Natural killer cell (primary cell): ENCODE data around the gene MAD2L2. TPM values are rescaled to one million over a fixed set of nuclear protein-coding genes. Genes with fewer than 3 reads are reported as not detected.
A peak's percentile ranks its signal among the peaks of the same experiment; 100 is the strongest.

Experiments
- ATAC-seq, 3 donors: fragments of 150-1000 bp in 2 of 3; fragments of 200-7000 bp in 1 of 3; cut with Tn5 transposase; 1 replicate in 1 of 3; 2 replicates in 2 of 3; pipeline ENCODE4 v1.10.0; 2021; ENCODE audit warnings: mild to moderate bottlenecking in 2 of 3, moderate library complexity in 2 of 3
- DNase-seq, 2 donors: peaks; one replicate each; pipeline versions ENCODE4 v3.0.0 to v3.0.0-alpha.2; 2013 to 2021; ENCODE audit warnings: mixed read lengths in 1 of 2
- H3K27ac ChIP-seq: one replicate; pipeline ENCODE4 v1.5.1; 2013; ENCODE audit warnings: mild to moderate bottlenecking, low read length
- H3K27me3 ChIP-seq: one replicate; pipeline ENCODE4 v1.6.1; 2013; ENCODE audit warnings: low read length; ENCODE audit not compliant: control insufficient read depth, insufficient read depth
- H3K36me3 ChIP-seq: one replicate; pipeline ENCODE4 v1.6.1; 2013; ENCODE audit warnings: low read length; ENCODE audit not compliant: control insufficient read depth, insufficient read depth
- H3K4me1 ChIP-seq: one replicate; pipeline ENCODE4 v1.6.1; 2013; ENCODE audit warnings: low read length; ENCODE audit not compliant: control insufficient read depth, insufficient read depth
- H3K4me3 ChIP-seq: one replicate; pipeline ENCODE4 v1.5.1; 2013; ENCODE audit warnings: low read length
- H3K9me3 ChIP-seq: one replicate; pipeline ENCODE4 v1.6.1; 2013; ENCODE audit warnings: low read length; ENCODE audit not compliant: control insufficient read depth, insufficient read depth
- H3K27ac Mint-ChIP-seq, 2 donors: one replicate each; pipeline ENCODE4 v1.8.0; 2022; ENCODE audit warnings: mild to moderate bottlenecking in 2 of 2, mixed read lengths in 2 of 2, moderate library complexity in 1 of 2
- H3K27me3 Mint-ChIP-seq, 2 donors: one replicate each; pipeline ENCODE4 v1.8.0; 2022; ENCODE audit warnings: low read depth in 2 of 2, mixed read lengths in 2 of 2
- H3K36me3 Mint-ChIP-seq: one replicate; pipeline ENCODE4 v1.8.0; 2022; ENCODE audit warnings: mixed read lengths
- H3K4me1 Mint-ChIP-seq, 2 donors: one replicate each; pipeline ENCODE4 v1.8.0; 2022; ENCODE audit warnings: mixed read lengths in 2 of 2
- H3K4me3 Mint-ChIP-seq: one replicate; pipeline ENCODE4 v1.8.0; 2022; ENCODE audit warnings: mild to moderate bottlenecking, moderate library complexity, mixed read lengths
- H3K9me3 Mint-ChIP-seq, 2 donors: one replicate each; pipeline ENCODE4 v1.8.0; 2022; ENCODE audit warnings: mixed read lengths in 2 of 2
- CTCF ChIP-seq: fragments of 200-600 bp; IDR thresholded peaks from one replicate; pipeline ENCODE4 v1.8.0; 2022; ENCODE audit warnings: antibody characterized with exemption
- WGBS: methylation state at CpG from one replicate; pipeline ENCODE4 v1.1.7; 2013; ENCODE audit warnings: missing lambda C conversion rate; ENCODE audit not compliant: insufficient coverage; 5-methylcytosine and 5-hydroxymethylcytosine counted together
- intact Hi-C: fragments of 100-400 bp; cut with micrococcal nuclease; formaldehyde crosslinking; loops from one replicate; pipeline ENCODE4 v1.14.2; 2022
- total RNA-seq, 4 donors: library from RNA; stranded (reverse); fragments of 120-200 nt in 1 of 4; gene quantifications; one replicate each; pipeline versions ENCODE4 v1.2.3 to v1.2.4, GENCODE V29; 2013 to 2022

The MAD2L2 gene
- total RNA-seq, 3 donors from 2014 or later (not counting 1 experiment from before 2014, with no cell fraction given), result 50.6 to 66.0 (median 60.4) TPM

GRCh38 chr1:11650331-11650991 is 30.5 kb downstream of the MAD2L2 start:
- H3K9me3 Mint-ChIP-seq, result no peaks in the 10 kb centered on the region
- Histone ChIP-seq H3K27ac (peak overlapping the region; percentile 48), H3K27me3 (no peaks in the 10 kb centered on the region), H3K9me3 (no peaks in the 10 kb centered on the region), H3K4me1 (peaks cover 44% of the 10 kb centered on the region), H3K4me3 (peak overlapping the region; percentile 16), H3K36me3 (no peaks in the 10 kb centered on the region)
- peaks cover 9 to 35% of the 10 kb centered on the region in 2 donors for H3K4me1 Mint-ChIP-seq
- no peaks in the 10 kb centered on the region for H3K27me3 Mint-ChIP-seq
- peak overlapping the region; percentile 73 to 80 for H3K27ac Mint-ChIP-seq
- intact Hi-C loops, result loop anchor here (1.0 to 10.0 kb wide), 3 partner anchors 14 to 154 kb away; partner anchors contain the start of genes CLCN6, FBXO6 and MTHFR
- H3K4me3 Mint-ChIP-seq, result peak overlapping the region; percentile 79
- TF ChIP-seq CTCF, result peak; percentile 80
- ATAC-seq (peak; percentile 83 to 91 (median 88)), DNase-seq (peak; percentile 86 to 90)
- 10% methylated on average over 47 of the region's 47 CpGs for WGBS
- H3K36me3 Mint-ChIP-seq, result no peaks in the 10 kb centered on the region

- DNase-seq, result peak in 1 of 2 donors; percentile 42
- Mint-ChIP-seq H3K9me3 (no peaks in the 10 kb centered on the region), H3K4me1 (peaks cover 9 to 33% of the 10 kb centered on the region in 2 donors), H3K4me3 (peak overlapping the region; percentile 17), H3K36me3 (no peaks in the 10 kb centered on the region), H3K27ac (peak overlapping the region in 1 of 2 donors; percentile 80), H3K27me3 (no peaks in the 10 kb centered on the region)
- WGBS, result 44% methylated on average over 20 of the region's 21 CpGs
- no peaks in the 10 kb centered on the region for H3K27me3 ChIP-seq
- no peaks in the 10 kb centered on the region for H3K36me3 ChIP-seq
- peak overlapping the region; percentile 48 for H3K27ac ChIP-seq
- no peak for TF ChIP-seq CTCF
- intact Hi-C loops, result loop anchor here (1.0 to 10.0 kb wide), 3 partner anchors 15 to 155 kb away; partner anchors contain the start of genes CLCN6, FBXO6 and MTHFR
- peaks cover 39% of the 10 kb centered on the region for H3K4me1 ChIP-seq
- no peak overlapping the region for H3K4me3 ChIP-seq
- no peaks in the 10 kb centered on the region for H3K9me3 ChIP-seq
- peak in 1 of 3 donors; percentile 2 for ATAC-seq
Measured at GRCh38 chr1:11649624-11650330, 31.2 kb downstream of the MAD2L2 start.

GRCh38 chr1:11649237-11649623 is 31.7 kb downstream of the MAD2L2 start:
- 32% methylated on average over 7 of the region's 9 CpGs for WGBS
- Mint-ChIP-seq H3K36me3 (no peaks in the 10 kb centered on the region), H3K27ac (no peak overlapping the region), H3K4me1 (peaks cover 9 to 33% of the 10 kb centered on the region in 2 donors), H3K4me3 (no peak overlapping the region), H3K27me3 (no peaks in the 10 kb centered on the region), H3K9me3 (no peaks in the 10 kb centered on the region)
- Histone ChIP-seq H3K27ac (no peak overlapping the region), H3K36me3 (no peaks in the 10 kb centered on the region), H3K27me3 (no peaks in the 10 kb centered on the region), H3K4me1 (peaks cover 36% of the 10 kb centered on the region), H3K9me3 (no peaks in the 10 kb centered on the region), H3K4me3 (no peak overlapping the region)
- DNase-seq, result no peak
- TF ChIP-seq CTCF, result no peak
- ATAC-seq, result no peak
- intact Hi-C loops, result no loop called here
